Ascending aorta (tissue), 2 donors: ENCODE results near the gene ATAD3C. TPM values are rescaled to one million over a fixed set of nuclear protein-coding genes. Genes with fewer than 3 reads are reported as not detected.
"Not testable (repeated sequence)": the region's sequence is repeated elsewhere in the genome, so short reads cannot be mapped to it uniquely, and the experiment has no call there.

Experiments
- DNase-seq, 2 donors: peaks; one replicate each; pipeline ENCODE4 v3.0.0-alpha.2; 2019; ENCODE audit warnings: low spot score in 2 of 2
- H3K27ac ChIP-seq, 2 donors: fragments of 200-600 bp; sonication (generic); one replicate each; pipeline ENCODE4 v1.5.1; 2016 to 2017; ENCODE audit warnings: mild to moderate bottlenecking in 1 of 2
- H3K27me3 ChIP-seq: fragments of 200-600 bp; sonication (generic); one replicate; pipeline ENCODE4 v1.5.1; 2017
- H3K36me3 ChIP-seq, 2 donors: fragments of 200-600 bp; sonication (generic); one replicate each; pipeline ENCODE4 v1.5.1; 2016
- H3K4me1 ChIP-seq, 2 donors: fragments of 200-600 bp; sonication (generic); one replicate each; pipeline ENCODE4 v1.5.1; 2016 to 2017; ENCODE audit warnings: mild to moderate bottlenecking in 1 of 2
- H3K4me3 ChIP-seq, 2 donors: fragments of 200-600 bp; sonication (generic); one replicate each; pipeline ENCODE4 v1.5.1; 2016 to 2017; ENCODE audit warnings: mild to moderate bottlenecking in 1 of 2
- H3K9me3 ChIP-seq, 2 donors: fragments of 200-600 bp; sonication (generic); one replicate each; pipeline ENCODE4 v1.5.1; 2016
- intact Hi-C: fragments of 100-400 bp; cut with DNase I; formaldehyde crosslinking; loops from one replicate; pipeline ENCODE4 v1.15.1; 2023
- total RNA-seq: library from RNA; depleted of rRNA; stranded (reverse); fragments of >200 nt; gene quantifications from one replicate; pipeline ENCODE4 v1.1.0, GENCODE V29; 2016
- TF ChIP-seq, protein P1 (sequence below), 3 experiments: fragments of 200-600 bp in 2 of 3; fragments of 450-650 bp in 1 of 3; sonication (generic) in 2 of 3; IDR thresholded peaks; one replicate each; pipeline ENCODE4 v1.5.1; 2016 to 2019; ENCODE audit warnings: antibody characterized with exemption in 3 of 3, mild to moderate bottlenecking in 1 of 3, moderate library complexity in 1 of 3

ATAD3C gene
- total RNA-seq, 1 donor from 2014 or later, result not detected

DNA sequence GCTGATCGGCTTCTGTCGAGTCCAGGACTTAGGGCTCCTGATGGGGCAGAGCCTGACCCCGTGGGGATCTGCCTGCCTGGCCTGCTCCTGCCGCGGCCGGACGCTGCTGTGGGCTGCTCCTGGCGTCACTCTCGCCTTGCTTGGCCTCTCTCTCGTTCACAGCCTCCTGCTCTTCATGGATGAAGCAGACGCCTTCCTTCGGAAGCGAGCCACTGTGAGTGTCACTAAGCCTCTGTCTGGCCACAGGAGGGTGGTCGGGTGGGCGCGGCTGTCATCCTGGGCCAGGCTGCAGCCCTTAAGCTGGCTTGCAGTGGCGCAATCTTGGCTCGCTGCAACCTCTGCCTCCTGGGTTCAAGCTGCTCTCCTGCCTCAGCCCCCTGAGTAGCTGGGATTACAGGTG is 38.2 kb downstream of the ATAD3C start:
- H3K4me1 ChIP-seq, result no peaks in the 10 kb centered on the region

DNA sequence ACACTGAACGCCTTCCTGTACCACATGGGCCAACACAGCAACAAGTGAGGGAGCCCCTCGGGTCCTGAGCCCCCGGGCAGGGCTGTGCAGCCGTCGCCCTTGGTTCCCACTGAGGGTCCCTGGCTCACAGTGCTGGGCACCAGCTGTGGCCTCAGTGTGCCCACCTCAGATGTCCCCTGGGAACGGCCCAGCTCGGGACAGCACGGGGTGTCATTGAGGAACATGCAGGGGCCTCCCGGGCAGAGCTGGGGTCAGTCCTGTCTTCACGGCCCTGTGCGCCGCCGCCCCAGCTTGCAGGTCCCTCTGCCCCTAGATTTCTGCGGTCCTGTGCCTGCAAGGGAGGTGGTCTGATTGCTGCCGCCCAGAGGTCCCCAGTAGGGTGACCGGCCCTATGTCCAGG is 39.7 kb downstream of the ATAD3C start:
- no peaks in the 10 kb centered on the region for H3K27me3 ChIP-seq
- intact Hi-C loops, result no loop called here
- H3K4me3 ChIP-seq, result no peak overlapping the region
- TF ChIP-seq, protein P1, sequence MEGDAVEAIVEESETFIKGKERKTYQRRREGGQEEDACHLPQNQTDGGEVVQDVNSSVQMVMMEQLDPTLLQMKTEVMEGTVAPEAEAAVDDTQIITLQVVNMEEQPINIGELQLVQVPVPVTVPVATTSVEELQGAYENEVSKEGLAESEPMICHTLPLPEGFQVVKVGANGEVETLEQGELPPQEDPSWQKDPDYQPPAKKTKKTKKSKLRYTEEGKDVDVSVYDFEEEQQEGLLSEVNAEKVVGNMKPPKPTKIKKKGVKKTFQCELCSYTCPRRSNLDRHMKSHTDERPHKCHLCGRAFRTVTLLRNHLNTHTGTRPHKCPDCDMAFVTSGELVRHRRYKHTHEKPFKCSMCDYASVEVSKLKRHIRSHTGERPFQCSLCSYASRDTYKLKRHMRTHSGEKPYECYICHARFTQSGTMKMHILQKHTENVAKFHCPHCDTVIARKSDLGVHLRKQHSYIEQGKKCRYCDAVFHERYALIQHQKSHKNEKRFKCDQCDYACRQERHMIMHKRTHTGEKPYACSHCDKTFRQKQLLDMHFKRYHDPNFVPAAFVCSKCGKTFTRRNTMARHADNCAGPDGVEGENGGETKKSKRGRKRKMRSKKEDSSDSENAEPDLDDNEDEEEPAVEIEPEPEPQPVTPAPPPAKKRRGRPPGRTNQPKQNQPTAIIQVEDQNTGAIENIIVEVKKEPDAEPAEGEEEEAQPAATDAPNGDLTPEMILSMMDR (IDR thresholded peaks at IDR 0.05), result no peak
- no peak overlapping the region for H3K27ac ChIP-seq
- no peaks in the 10 kb centered on the region for H3K4me1 ChIP-seq
- H3K9me3 ChIP-seq, result peaks cover 0 to 18% of the 10 kb centered on the region in 2 donors
- DNase-seq, result no peak
- H3K36me3 ChIP-seq, result peaks cover 58 to 82% of the 10 kb centered on the region in 2 donors

More for the DNA sequence above, 38.2 kb downstream of the ATAD3C start:
- TF ChIP-seq, protein P1 (IDR thresholded peaks at IDR 0.05), result no peak
- H3K27ac ChIP-seq, result no peak overlapping the region
- H3K4me3 ChIP-seq, result no peak overlapping the region
- no peaks in the 10 kb centered on the region for H3K27me3 ChIP-seq
- no peak for DNase-seq
- H3K36me3 ChIP-seq, result peaks cover 64 to 79% of the 10 kb centered on the region in 2 donors
- peaks cover 0 to 9% of the 10 kb centered on the region in 2 donors for H3K9me3 ChIP-seq
- intact Hi-C loops, result no loop called here

DNA sequence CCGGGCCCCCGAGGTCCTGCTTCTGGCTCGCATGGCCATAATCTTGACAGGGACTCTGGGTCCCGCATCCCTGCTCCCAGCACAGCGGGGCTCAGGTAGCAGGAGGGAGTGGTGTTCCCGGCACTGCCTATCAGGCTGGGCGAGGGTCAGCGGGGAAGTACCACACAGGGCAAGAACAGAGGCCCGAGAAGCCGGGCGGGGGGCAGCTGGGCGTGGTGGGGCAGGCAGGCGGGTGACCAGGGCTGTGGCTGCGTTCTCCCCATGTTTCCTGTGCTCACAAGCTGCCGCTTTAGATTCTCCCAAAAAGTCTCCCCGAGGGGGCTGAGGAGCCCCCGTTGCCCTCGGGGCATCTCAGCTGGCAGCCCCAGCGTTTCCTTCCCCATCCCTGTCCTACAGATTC is 40.4 kb downstream of the ATAD3C start:
- H3K4me1 ChIP-seq, result no peaks in the 10 kb centered on the region
- no peak overlapping the region for H3K27ac ChIP-seq
- H3K36me3 ChIP-seq, result peaks cover 61 to 82% of the 10 kb centered on the region in 2 donors
- TF ChIP-seq, protein P1 (IDR thresholded peaks at IDR 0.05), result no peak
- no peaks in the 10 kb centered on the region for H3K27me3 ChIP-seq
- DNase-seq, result no peak
- intact Hi-C loops, result no loop called here
- no peak overlapping the region for H3K4me3 ChIP-seq
- H3K9me3 ChIP-seq, result peaks cover 0 to 18% of the 10 kb centered on the region in 2 donors

DNA sequence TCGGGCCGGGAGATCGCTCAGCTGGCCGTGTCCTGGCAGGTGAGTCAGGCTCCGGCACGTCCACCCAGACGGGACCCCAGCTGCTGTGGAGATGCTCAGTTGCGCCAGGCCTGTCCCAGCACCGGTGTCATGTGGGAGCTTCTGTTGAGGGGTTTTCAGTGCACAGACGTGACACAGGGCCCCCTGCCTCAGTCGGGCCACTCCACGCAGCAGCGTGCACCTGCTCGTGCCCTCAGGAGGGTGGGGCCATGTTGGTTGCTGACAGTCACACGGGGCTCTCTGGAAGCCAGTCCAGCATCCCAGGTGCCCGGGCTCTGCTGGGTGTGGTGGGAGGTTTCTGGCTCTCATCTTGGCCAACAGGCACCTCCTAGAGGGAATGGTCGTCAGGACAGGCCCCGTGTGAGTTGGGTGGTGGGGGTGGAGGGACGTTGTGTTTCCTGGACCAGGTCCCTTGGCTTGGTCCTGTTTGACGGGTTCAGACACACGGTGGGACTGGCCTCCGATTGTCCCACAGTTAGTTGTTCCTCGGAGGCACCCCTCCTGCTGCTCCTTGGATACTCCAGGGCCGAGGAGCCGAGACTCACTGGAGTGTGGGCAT is 41.2 kb downstream of the ATAD3C start:
- DNase-seq, result no peak
- TF ChIP-seq, protein P1 (IDR thresholded peaks at IDR 0.05), result no peak
- H3K9me3 ChIP-seq, result peaks cover 0 to 18% of the 10 kb centered on the region in 2 donors
- H3K27me3 ChIP-seq, result no peaks in the 10 kb centered on the region
- no peak overlapping the region for H3K4me3 ChIP-seq
- no peak overlapping the region for H3K27ac ChIP-seq
- intact Hi-C loops, result no loop called here
- H3K4me1 ChIP-seq, result no peaks in the 10 kb centered on the region
- H3K36me3 ChIP-seq, result peaks cover 58 to 81% of the 10 kb centered on the region in 2 donors

DNA sequence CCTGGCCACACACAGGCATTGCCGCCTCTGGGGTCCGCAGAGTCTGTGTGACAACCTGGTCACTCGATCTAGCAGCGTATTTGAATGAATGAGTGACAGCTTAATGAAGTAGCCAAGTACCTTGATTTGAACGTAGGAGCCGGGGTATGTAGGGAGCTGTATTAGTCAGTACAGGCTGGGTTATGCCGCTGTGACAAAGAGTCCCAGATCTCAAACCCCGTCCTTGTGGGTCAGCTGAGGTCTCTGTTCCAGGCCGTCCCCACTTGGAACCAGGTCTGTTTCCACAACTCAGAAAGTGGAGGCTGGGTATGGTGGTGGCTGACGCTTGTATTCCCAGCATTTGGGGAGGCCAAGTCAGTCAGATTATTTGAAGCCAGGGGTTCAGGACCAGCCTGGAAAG is 42.1 kb downstream of the ATAD3C start:
- no peaks in the 10 kb centered on the region for H3K27me3 ChIP-seq
- H3K4me1 ChIP-seq, result no peaks in the 10 kb centered on the region
- H3K36me3 ChIP-seq, result peaks cover 57 to 80% of the 10 kb centered on the region in 2 donors
- H3K4me3 ChIP-seq, result no peak overlapping the region
- H3K27ac ChIP-seq, result no peak overlapping the region
- no peak for DNase-seq
- peaks cover 0 to 18% of the 10 kb centered on the region in 2 donors for H3K9me3 ChIP-seq
- intact Hi-C loops, result no loop called here
- TF ChIP-seq, protein P1 (IDR thresholded peaks at IDR 0.05), result no peak

DNA sequence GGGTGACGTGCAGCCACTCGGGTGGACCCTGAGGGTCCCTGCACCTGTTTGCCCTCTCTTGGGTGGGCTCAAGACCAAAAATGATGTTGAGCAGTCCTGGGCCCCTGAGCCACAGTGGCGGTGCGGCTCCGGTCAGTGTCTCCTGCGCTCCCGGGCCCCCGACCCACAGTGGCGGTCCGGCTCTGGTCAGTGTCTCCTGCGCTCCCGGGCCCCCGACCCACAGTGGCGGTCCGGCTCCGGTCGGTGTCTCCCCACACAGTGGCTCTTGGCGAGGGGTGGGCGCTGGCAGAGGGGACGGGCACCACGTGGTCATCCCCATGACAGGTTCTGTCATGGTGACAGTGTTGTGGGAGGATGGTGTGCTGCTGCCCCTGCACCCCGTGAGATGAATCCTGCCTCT is 44.8 kb downstream of the ATAD3C start:
- DNase-seq, H3K27ac ChIP-seq, H3K4me1 ChIP-seq, intact Hi-C loops, H3K4me3 ChIP-seq, H3K27me3 ChIP-seq: not testable (repeated sequence)
- H3K36me3 ChIP-seq, result peaks cover 37 to 59% of the 10 kb centered on the region in 2 donors
- H3K9me3 ChIP-seq, result peaks cover 0 to 18% of the 10 kb centered on the region in 2 donors

DNA sequence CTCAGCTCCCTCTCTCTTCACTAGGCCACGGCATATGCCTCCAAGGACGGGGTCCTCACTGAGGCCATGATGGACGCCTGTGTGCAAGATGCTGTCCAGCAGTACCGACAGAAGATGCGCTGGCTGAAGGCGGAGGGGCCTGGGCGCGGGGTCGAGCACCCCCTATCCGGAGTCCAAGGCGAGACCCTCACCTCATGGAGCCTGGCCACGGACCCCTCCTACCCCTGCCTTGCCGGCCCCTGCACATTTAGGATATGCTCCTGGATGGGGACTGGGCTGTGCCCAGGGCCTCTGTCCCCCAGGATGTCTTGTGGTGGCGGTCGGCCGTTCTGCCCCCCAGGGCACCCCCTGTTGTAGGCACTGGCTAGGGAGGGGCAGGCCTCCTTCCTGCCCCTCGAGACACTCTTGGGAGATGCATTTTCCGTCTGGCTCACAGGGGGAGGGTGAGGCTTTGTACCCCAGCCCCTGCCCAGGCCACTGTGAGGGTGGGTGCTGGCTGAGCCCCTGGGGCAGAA is 46.0 kb downstream of the ATAD3C start:
- H3K4me1 ChIP-seq, intact Hi-C loops, H3K27me3 ChIP-seq, DNase-seq, H3K27ac ChIP-seq, H3K4me3 ChIP-seq: not testable (repeated sequence)
- Histone ChIP-seq H3K9me3 (peaks cover 0 to 18% of the 10 kb centered on the region in 2 donors), H3K36me3 (peaks cover 28 to 47% of the 10 kb centered on the region in 2 donors)
